Gastrocnemius medialis (tissue), 4 donors: ENCODE measurements around the gene ELAPOR1.

Experiments
- POLR2A ChIP-seq, 2 donors: fragments of 450-650 bp; IDR thresholded peaks; one replicate each; pipeline ENCODE4 v1.6.1; 2017; ENCODE audit warnings: antibody characterized with exemption in 2 of 2, mild to moderate bottlenecking in 2 of 2, moderate library complexity in 2 of 2
- TF ChIP-seq, protein P1 (sequence below), 5 experiments: fragments of 450-650 bp in 3 of 5; fragments of 200-600 bp in 2 of 5; sonication (generic) in 2 of 5; IDR thresholded peaks in 4 of 5; conservative IDR thresholded peaks in 1 of 5; 1 replicate in 4 of 5; 2 replicates in 1 of 5; pipeline ENCODE4 v1.5.1; 2016 to 2019; ENCODE audit warnings: antibody characterized with exemption in 5 of 5, mild to moderate bottlenecking in 3 of 5, moderate library complexity in 3 of 5

DNA sequence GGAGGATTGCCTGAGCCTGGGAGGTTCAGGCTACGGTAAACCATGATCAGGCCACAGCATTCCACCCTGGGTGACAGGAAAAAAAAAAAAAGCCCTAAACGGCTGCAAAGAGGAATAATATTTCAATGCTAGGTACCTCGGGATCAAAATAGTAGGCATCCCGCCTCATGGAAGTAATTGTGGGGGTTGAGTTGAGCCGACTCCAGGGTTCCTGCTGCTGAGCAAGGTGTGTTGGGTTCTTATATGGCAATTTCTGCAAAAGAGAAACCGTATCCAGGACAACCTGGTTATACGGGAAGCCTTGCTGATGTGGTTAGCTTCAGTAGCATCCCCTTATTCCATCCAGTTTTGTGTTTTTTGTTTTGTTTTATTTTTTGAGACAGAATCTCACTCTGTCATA is 6.1 kb upstream of the ELAPOR1 start:
- TF ChIP-seq, protein P1, sequence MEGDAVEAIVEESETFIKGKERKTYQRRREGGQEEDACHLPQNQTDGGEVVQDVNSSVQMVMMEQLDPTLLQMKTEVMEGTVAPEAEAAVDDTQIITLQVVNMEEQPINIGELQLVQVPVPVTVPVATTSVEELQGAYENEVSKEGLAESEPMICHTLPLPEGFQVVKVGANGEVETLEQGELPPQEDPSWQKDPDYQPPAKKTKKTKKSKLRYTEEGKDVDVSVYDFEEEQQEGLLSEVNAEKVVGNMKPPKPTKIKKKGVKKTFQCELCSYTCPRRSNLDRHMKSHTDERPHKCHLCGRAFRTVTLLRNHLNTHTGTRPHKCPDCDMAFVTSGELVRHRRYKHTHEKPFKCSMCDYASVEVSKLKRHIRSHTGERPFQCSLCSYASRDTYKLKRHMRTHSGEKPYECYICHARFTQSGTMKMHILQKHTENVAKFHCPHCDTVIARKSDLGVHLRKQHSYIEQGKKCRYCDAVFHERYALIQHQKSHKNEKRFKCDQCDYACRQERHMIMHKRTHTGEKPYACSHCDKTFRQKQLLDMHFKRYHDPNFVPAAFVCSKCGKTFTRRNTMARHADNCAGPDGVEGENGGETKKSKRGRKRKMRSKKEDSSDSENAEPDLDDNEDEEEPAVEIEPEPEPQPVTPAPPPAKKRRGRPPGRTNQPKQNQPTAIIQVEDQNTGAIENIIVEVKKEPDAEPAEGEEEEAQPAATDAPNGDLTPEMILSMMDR (IDR thresholded peaks at IDR 0.05 in 4 of 5, conservative IDR thresholded peaks at IDR 0.05 in 1 of 5): no peak
- no peak for TF ChIP-seq POLR2A (IDR thresholded peaks at IDR 0.05)
